Calu3 (cell line): Measurements from ENCODE around the gene SYT17. TPM values are rescaled to one million over a fixed set of nuclear protein-coding genes. Genes with fewer than 3 reads are reported as not detected.

Experiments
- BruUV-seq: library from RNA; stranded (reverse); fragments of 400-500 nt; replicated peaks from 2 replicates; lab custom pipeline; 2021; lab: Mats Ljungman, UMichigan
- CTCF ChIA-PET: fragments of 300-600 bp; sonication (Branson Sonifier 250); formaldehyde crosslinking; loops from one replicate; lab custom pipeline; 2022; ENCODE audit warnings: antibody characterized with exemption; lab: Charles Lee
- DNase-seq: peaks from one replicate; pipeline ENCODE4 v3.0.0; 2022
- H3K27ac Mint-ChIP-seq: one replicate; pipeline ENCODE4 v1.8.0; 2022; ENCODE audit warnings: mixed read lengths; ENCODE audit not compliant: unreplicated experiment
- H3K27me3 Mint-ChIP-seq: one replicate; pipeline ENCODE4 v1.8.0; 2022; ENCODE audit warnings: mixed read lengths; ENCODE audit not compliant: unreplicated experiment
- H3K36me3 Mint-ChIP-seq: one replicate; pipeline ENCODE4 v1.8.0; 2022; ENCODE audit warnings: mild to moderate bottlenecking, moderate library complexity, mixed read lengths; ENCODE audit not compliant: insufficient read depth, unreplicated experiment
- H3K4me1 Mint-ChIP-seq: one replicate; pipeline ENCODE4 v1.8.0; 2022; ENCODE audit warnings: mild to moderate bottlenecking, low read depth, mixed read lengths; ENCODE audit not compliant: unreplicated experiment
- H3K4me3 Mint-ChIP-seq: one replicate; pipeline ENCODE4 v1.8.0; 2022; ENCODE audit warnings: mild to moderate bottlenecking, low read depth, moderate library complexity, mixed read lengths; ENCODE audit not compliant: unreplicated experiment
- H3K9me3 Mint-ChIP-seq: one replicate; pipeline ENCODE4 v1.8.0; 2022; ENCODE audit warnings: low read depth, mixed read lengths; ENCODE audit not compliant: unreplicated experiment
- CTCF ChIP-seq: fragments of 200-600 bp; IDR thresholded peaks from one replicate; pipeline ENCODE4 v1.8.0; 2022; ENCODE audit warnings: antibody characterized with exemption; ENCODE audit not compliant: unreplicated experiment
- intact Hi-C: fragments of 100-400 bp; cut with micrococcal nuclease; formaldehyde crosslinking; loops from one replicate; pipeline ENCODE4 v1.10.0; 2022; ENCODE audit not compliant: unreplicated experiment
- total RNA-seq: library from RNA; stranded (reverse); gene quantifications from 2 replicates; pipeline ENCODE4 v1.2.3, GENCODE V29; 2022

Gene SYT17
- total RNA-seq, 1 experiment from 2014 or later, result 10.6 TPM

GRCh38 chr16:19308392-19308791 lies 140.4 kb downstream of the SYT17 start:
- intact Hi-C loops, result no loop called here
- CTCF ChIA-PET, result interaction anchor here (0.7 to 1.0 kb wide), 2 partner anchors 10 to 124 kb away, joined by 3 read pairs; no protein-coding TSS in a partner anchor
- Mint-ChIP-seq H3K27me3 (no peaks in the 10 kb centered on the region), H3K4me3 (no peak overlapping the region), H3K36me3 (no peaks in the 10 kb centered on the region), H3K27ac (no peak overlapping the region), H3K4me1 (no peaks in the 10 kb centered on the region), H3K9me3 (no peaks in the 10 kb centered on the region)
- no peak for TF ChIP-seq CTCF
- BruUV-seq, result no TSS peak
- DNase-seq, result no peak

GRCh38 chr16:19309178-19309577 lies 141.1 kb downstream of the SYT17 start:
- Mint-ChIP-seq H3K36me3 (no peaks in the 10 kb centered on the region), H3K4me3 (no peak overlapping the region), H3K4me1 (no peaks in the 10 kb centered on the region), H3K27me3 (no peaks in the 10 kb centered on the region), H3K27ac (no peak overlapping the region), H3K9me3 (no peaks in the 10 kb centered on the region)
- no peak for TF ChIP-seq CTCF
- BruUV-seq, result no TSS peak
- CTCF ChIA-PET, result interaction anchor here (0.6 to 1.0 kb wide), 4 partner anchors 9 to 324 kb away, joined by 3 to 6 read pairs (median 4); no protein-coding TSS in a partner anchor
- no peak for DNase-seq
- intact Hi-C loops, result no loop called here

GRCh38 chr16:19314718-19315425 lies 146.8 kb downstream of the SYT17 start:
- intact Hi-C loops, result no loop called here
- H3K27me3 Mint-ChIP-seq, result no peaks in the 10 kb centered on the region
- no peaks in the 10 kb centered on the region for H3K4me1 Mint-ChIP-seq
- no peak overlapping the region for H3K4me3 Mint-ChIP-seq
- no peaks in the 10 kb centered on the region for H3K36me3 Mint-ChIP-seq
- CTCF ChIA-PET, result no interaction called here
- DNase-seq, result no peak
- no TSS peak for BruUV-seq
- TF ChIP-seq CTCF, result no peak
- H3K9me3 Mint-ChIP-seq, result no peaks in the 10 kb centered on the region
- H3K27ac Mint-ChIP-seq, result no peak overlapping the region

- no peak for DNase-seq
- H3K9me3 Mint-ChIP-seq, result no peaks in the 10 kb centered on the region
- CTCF ChIA-PET, result interaction anchor here (0.5 kb wide), 1 partner anchor 56 kb away, joined by 5 read pairs; no protein-coding TSS in a partner anchor
- no peaks in the 10 kb centered on the region for H3K4me1 Mint-ChIP-seq
- H3K4me3 Mint-ChIP-seq, result no peak overlapping the region
- BruUV-seq, result no TSS peak
- H3K36me3 Mint-ChIP-seq, result no peaks in the 10 kb centered on the region
- intact Hi-C loops, result no loop called here
- H3K27me3 Mint-ChIP-seq, result no peaks in the 10 kb centered on the region
- TF ChIP-seq CTCF, result no peak
- H3K27ac Mint-ChIP-seq, result no peak overlapping the region
These were observed 147.9 kb downstream of the SYT17 start for GRCh38 chr16:19315889-19316433.
